DND-41 (cell line): ENCODE data around the gene PFDN6.

Experiments used
- EZH2 ChIP-seq: IDR thresholded peaks from 3 replicates; pipeline ENCODE4 v1.6.1; 2012; ENCODE audit warnings: borderline replicate concordance, low read depth, mild to moderate bottlenecking, moderate library complexity, low read length, inconsistent platforms; ENCODE audit not compliant: severe bottlenecking
- TF ChIP-seq, protein P1 (sequence below): IDR thresholded peaks from 2 replicates; pipeline ENCODE4 v1.5.1; 2012; ENCODE audit warnings: borderline replicate concordance, low read length, moderate library complexity, mild to moderate bottlenecking; ENCODE audit not compliant: poor library complexity, severe bottlenecking; ENCODE audit errors: extremely low read depth

DNA sequence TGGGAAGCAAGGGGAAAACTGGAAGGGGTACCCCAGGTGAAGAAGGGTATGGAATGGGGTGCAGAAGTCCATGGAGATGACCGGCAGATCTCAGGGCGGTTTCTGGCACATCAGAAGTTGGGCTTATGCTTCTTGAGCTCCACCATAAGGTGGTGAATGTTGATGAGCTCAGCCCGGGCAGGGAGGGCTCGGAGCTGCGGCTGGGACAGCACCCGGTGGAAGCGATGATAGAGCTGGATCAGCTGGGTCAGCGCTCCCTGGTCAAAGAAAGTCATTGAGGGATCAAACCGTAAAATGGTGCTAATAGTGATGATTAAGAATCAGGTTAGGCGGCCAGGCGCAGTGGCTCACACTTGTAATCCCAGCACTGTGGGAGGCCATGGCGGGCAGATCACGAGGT, 38.7 kb upstream of the PFDN6 start:
- TF ChIP-seq EZH2, result no peak
- TF ChIP-seq, protein P1, sequence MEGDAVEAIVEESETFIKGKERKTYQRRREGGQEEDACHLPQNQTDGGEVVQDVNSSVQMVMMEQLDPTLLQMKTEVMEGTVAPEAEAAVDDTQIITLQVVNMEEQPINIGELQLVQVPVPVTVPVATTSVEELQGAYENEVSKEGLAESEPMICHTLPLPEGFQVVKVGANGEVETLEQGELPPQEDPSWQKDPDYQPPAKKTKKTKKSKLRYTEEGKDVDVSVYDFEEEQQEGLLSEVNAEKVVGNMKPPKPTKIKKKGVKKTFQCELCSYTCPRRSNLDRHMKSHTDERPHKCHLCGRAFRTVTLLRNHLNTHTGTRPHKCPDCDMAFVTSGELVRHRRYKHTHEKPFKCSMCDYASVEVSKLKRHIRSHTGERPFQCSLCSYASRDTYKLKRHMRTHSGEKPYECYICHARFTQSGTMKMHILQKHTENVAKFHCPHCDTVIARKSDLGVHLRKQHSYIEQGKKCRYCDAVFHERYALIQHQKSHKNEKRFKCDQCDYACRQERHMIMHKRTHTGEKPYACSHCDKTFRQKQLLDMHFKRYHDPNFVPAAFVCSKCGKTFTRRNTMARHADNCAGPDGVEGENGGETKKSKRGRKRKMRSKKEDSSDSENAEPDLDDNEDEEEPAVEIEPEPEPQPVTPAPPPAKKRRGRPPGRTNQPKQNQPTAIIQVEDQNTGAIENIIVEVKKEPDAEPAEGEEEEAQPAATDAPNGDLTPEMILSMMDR, result no peak
